Kidney epithelial cell (primary cell): ENCODE measurements around the gene HMGA1. TPM values are rescaled to one million over a fixed set of nuclear protein-coding genes. Genes with fewer than 3 reads are reported as not detected.
A peak's percentile ranks its signal among the peaks of the same experiment; 100 is the strongest.
"Not testable (repeated sequence)": the region's sequence is repeated elsewhere in the genome, so short reads cannot be mapped to it uniquely, and the experiment has no call there.

Experiments used
- DNase-seq: peaks from one replicate; pipeline ENCODE4 v3.0.0-alpha.2; 2010; ENCODE audit warnings: low read depth
- H3K27me3 ChIP-seq: 2 replicates; pipeline ENCODE4 v1.6.0; 2011; ENCODE audit warnings: low read length; ENCODE audit not compliant: control insufficient read depth, insufficient read depth
- H3K36me3 ChIP-seq: 2 replicates; pipeline ENCODE4 v1.5.1; 2011; ENCODE audit warnings: low read length; ENCODE audit not compliant: control insufficient read depth, insufficient read depth
- H3K4me3 ChIP-seq: 2 replicates; pipeline ENCODE4 v1.5.1; 2011; ENCODE audit warnings: low read depth, mild to moderate bottlenecking, control low read depth, low read length
- total RNA-seq: library from RNA; depleted of rRNA; stranded (reverse); fragments of >200 nt; gene quantifications from 2 replicates; pipeline ENCODE4 v1.2.3, GENCODE V29; 2015
- TF ChIP-seq, protein P1 (sequence below): IDR thresholded peaks from 2 replicates; pipeline ENCODE4 v1.5.1; 2011; ENCODE audit warnings: mild to moderate bottlenecking, moderate library complexity, low read length, control low read depth, inconsistent platforms; ENCODE audit not compliant: insufficient read depth, poor library complexity, severe bottlenecking

HMGA1 gene
- total RNA-seq, 1 donor from 2014 or later, result 1,060 TPM

DNA sequence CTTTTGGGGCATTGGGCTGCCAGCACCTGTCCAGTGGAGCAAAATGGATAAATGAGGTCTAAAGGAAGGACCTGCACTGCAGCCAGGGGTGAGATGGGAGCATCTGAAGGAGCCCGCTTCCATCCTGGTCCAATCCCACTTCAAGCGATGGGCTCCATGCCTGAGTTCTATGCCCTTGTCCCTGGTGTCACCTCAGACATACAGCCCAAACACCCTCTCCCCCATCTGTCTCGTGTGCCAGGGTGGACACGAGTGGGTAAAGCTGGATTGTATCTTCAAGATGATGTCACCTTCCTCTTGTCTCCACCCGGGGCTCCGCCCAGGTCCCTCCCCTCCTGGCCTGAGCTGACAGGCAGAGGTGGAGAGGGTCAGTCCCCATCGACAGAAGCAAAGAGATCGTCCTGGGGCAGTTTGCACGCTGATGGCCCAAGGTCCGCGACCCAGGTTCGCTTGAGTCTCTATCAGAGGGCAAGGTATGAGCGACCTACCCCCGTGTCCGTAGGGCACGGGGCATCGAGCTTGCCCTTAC lies 11.6 kb downstream of the HMGA1 start:
- DNase-seq, result no peak
- TF ChIP-seq, protein P1, sequence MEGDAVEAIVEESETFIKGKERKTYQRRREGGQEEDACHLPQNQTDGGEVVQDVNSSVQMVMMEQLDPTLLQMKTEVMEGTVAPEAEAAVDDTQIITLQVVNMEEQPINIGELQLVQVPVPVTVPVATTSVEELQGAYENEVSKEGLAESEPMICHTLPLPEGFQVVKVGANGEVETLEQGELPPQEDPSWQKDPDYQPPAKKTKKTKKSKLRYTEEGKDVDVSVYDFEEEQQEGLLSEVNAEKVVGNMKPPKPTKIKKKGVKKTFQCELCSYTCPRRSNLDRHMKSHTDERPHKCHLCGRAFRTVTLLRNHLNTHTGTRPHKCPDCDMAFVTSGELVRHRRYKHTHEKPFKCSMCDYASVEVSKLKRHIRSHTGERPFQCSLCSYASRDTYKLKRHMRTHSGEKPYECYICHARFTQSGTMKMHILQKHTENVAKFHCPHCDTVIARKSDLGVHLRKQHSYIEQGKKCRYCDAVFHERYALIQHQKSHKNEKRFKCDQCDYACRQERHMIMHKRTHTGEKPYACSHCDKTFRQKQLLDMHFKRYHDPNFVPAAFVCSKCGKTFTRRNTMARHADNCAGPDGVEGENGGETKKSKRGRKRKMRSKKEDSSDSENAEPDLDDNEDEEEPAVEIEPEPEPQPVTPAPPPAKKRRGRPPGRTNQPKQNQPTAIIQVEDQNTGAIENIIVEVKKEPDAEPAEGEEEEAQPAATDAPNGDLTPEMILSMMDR, result no peak
- Histone ChIP-seq H3K4me3 (peak overlapping the region; percentile 57), H3K36me3 (peaks cover 1% of the 10 kb centered on the region), H3K27me3 (no peaks in the 10 kb centered on the region)

DNA sequence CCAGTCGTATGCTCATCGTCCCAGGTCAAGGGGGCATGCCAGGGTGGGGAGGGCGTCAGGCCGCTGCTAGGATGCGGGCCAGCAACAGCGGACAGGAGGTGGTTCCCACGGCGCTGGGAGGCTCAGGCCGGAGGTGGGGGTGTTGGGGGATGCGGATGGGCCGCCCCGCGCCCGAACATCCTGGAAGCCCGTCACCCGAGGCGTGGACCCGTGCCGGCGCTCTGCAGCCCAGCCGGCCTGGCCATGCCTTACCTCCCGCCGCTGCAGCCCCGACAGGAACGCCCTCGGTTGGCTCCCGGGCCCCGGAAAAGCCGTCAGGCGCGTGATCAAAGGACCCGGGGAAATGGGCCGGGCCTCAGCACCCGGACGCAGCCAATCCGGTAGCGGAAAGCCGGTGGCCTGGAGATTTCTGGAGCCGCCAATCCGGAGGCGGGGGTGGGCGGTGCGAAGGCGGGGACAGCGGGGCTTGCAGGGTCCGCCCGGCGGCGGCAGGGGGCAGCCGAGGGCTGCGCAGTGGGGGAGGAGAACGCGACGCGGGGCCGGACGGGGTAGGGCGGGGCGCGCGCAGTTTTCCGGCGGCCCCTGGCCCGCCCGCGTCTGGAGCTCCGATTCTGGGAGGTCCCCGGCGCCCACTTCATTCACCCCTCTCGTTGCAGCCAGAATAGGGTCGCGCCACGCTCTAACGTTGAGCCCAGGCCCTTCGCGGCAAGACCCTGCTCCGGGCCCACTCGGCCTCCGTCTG lies 12.2 kb downstream of the HMGA1 start, which contains the start of gene SMIM29:
TSS of gene SMIM29 (minus strand) at position 280 of the 742 bp plus-strand sequence. CDS start 1,215 bp downstream, outside the sequence.
- H3K36me3 ChIP-seq, result no peaks in the 10 kb centered on the region
- no peak for DNase-seq
- peak within 1 kb of the TSS; percentile 78 for H3K4me3 ChIP-seq
- TF ChIP-seq, protein P1, result peak; percentile 56
- H3K27me3 ChIP-seq, result no peaks in the 10 kb centered on the region

DNA sequence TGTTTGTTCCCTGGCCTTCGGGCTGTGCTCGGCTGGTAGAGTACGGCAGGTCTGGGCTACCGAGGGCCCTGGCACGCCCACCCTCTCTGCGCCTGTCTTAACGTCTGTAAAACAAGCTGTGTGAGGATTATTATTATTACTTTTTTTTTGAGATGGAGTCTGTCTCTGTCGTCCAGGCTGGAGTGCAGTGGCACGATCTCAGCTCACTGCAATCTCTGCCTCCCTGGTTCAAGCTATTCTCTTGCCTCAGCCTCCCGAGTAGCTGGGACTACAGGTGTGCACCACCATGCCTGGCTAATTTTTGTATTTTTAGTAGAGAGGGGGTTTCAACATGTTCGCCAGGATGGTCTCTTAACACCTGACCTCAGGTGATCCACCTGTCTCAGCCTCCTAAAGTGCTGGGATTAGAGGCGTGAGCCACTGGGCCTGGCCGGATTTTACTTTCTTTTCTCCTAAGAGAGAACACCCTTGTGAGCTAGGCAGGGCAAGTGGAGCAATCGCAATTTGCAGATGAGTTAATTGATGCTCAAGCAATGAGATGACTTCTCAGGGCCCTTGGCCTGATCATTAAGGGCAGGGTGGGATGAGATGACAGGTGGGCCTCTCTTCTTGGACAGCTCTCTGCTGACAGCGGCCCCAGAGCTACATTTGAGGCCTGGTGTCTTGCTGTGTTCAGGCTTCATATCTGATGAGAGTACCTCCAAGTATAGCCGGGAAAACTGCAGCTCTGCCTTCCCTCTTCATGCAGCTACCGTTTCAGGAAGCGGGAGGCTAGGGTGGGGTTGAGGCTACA lies 13.0 kb downstream of the HMGA1 start:
- TF ChIP-seq, protein P1, result no peak
- no peak for DNase-seq
- Histone ChIP-seq H3K36me3 (no peaks in the 10 kb centered on the region), H3K27me3 (no peaks in the 10 kb centered on the region), H3K4me3 (peak overlapping the region; percentile 78)

DNA sequence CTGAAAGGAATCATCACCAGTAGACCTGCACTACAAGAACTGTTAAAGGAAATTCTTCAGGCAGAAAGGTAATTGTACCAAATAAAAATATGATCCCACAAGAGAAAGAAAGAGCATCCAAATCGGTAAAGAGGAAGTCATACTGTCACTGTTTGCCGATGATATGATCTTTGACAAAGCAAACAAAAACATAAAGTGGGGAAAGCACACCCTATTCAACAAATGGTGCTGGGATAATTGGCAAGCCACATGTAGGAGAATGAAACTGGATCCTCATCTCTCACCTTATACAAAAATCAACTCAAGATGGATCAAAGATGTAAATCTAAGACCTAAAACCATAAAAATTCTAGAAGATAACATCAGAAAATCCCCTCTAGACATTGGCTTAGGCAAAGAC lies 15.7 kb downstream of the HMGA1 start:
- H3K36me3 ChIP-seq, DNase-seq, H3K27me3 ChIP-seq, H3K4me3 ChIP-seq: not testable (repeated sequence)

DNA sequence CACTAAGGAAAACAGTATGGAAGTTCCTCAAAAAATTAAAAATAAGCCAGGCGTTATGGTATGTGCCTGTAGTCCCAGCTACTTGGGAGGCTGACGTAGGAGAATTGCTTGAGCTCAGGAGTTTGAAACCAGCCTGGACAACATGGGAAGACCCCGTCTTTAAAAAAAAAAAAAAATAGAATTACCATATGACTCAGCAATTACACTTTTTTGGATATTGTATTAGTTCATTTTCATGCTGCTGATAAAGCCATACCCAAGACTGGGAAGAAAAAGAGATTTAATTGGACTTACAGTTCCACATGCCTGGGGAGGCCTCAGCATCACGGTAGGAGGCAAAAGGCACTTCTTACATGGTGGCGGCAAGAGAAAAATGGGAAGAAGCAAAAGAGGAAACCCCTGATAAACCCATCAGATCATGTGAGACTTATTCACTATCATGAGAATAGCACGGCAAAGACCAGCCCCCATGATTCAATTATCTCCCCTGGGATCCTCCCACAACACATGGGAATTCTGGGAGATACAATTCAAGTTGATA lies 22.9 kb downstream of the HMGA1 start:
- DNase-seq, result no peak
- Histone ChIP-seq H3K27me3 (no peaks in the 10 kb centered on the region), H3K36me3 (no peaks in the 10 kb centered on the region), H3K4me3 (no peak overlapping the region)
- TF ChIP-seq, protein P1, result no peak
